Activated CD4-positive, alpha-beta T cell treated with anti-CD3 and anti-CD28 coated beads, Interleukin-2, amount 50 U/mL, for 48 hours (primary cell): ENCODE data around the gene MAGI2.

ENCODE experiments used
- DNase-seq, 2 experiments: peaks; one replicate each; pipeline ENCODE4 v3.0.0-alpha.2; 2020

The MAGI2 gene

GRCh38 chr7:79453558-79454360 lies at the start of gene MAGI2:
TSS of gene MAGI2 (minus strand) at chr7:79453667. CDS start at chr7:79453320, 347 bp downstream.
- DNase-seq, result no peak

GRCh38 chr7:79502151-79502550 lies 48.7 kb upstream of the MAGI2 start:
- no peak for DNase-seq

GRCh38 chr7:79500759-79501158 lies 47.3 kb upstream of the MAGI2 start:
- DNase-seq, result no peak

- no peak for DNase-seq
Measured at GRCh38 chr7:79497728-79498127, 44.3 kb upstream of the MAGI2 start.

- DNase-seq, result no peak
Measured at GRCh38 chr7:79495544-79496272, 42.2 kb upstream of the MAGI2 start.

GRCh38 chr7:79494046-79494445 lies 40.6 kb upstream of the MAGI2 start:
- no peak for DNase-seq

GRCh38 chr7:79489371-79489770 lies 35.9 kb upstream of the MAGI2 start:
- no peak for DNase-seq

- DNase-seq, result no peak
Measured at GRCh38 chr7:79478386-79478785, 24.9 kb upstream of the MAGI2 start.

- DNase-seq, result no peak
Measured at GRCh38 chr7:79475455-79475854, 22.0 kb upstream of the MAGI2 start.

- no peak for DNase-seq
Measured at GRCh38 chr7:79471699-79472098, 18.2 kb upstream of the MAGI2 start.

- DNase-seq, result no peak
Measured at GRCh38 chr7:79471283-79471682, 17.8 kb upstream of the MAGI2 start.

GRCh38 chr7:79465551-79465950 lies 12.1 kb upstream of the MAGI2 start:
- DNase-seq, result no peak

- DNase-seq, result no peak
Measured at GRCh38 chr7:79464051-79464450, 10.6 kb upstream of the MAGI2 start.

GRCh38 chr7:79462390-79462789 lies 8.9 kb upstream of the MAGI2 start:
- DNase-seq, result no peak

- no peak for DNase-seq
Measured at GRCh38 chr7:79461660-79462059, 8.2 kb upstream of the MAGI2 start.

- DNase-seq, result no peak
Measured at GRCh38 chr7:79459381-79459780, 5.9 kb upstream of the MAGI2 start.

GRCh38 chr7:79458796-79459195 lies 5.3 kb upstream of the MAGI2 start:
- DNase-seq, result no peak

- DNase-seq, result no peak
Measured at GRCh38 chr7:79455173-79455790, 1.8 kb upstream of the MAGI2 start.

- no peak for DNase-seq
Measured at GRCh38 chr7:79454361-79454960, 994 bp upstream of the MAGI2 start.

- no peak for DNase-seq
Measured at GRCh38 chr7:79453266-79453557, 255 bp downstream of the MAGI2 start.

GRCh38 chr7:79452495-79453265 lies 787 bp downstream of the MAGI2 start:
- DNase-seq, result no peak

- peak in 1 of 2 experiments; percentile 3 for DNase-seq
Measured at GRCh38 chr7:79452032-79452494, 1.4 kb downstream of the MAGI2 start.

GRCh38 chr7:79451580-79451979 lies 1.9 kb downstream of the MAGI2 start:
- DNase-seq, result no peak
